ENCODE data around the gene DHRS9.

DHRS9 gene

GRCh38 chr2:169093535-169093934, 24.2 kb downstream of the DHRS9 start:
- H3K36me3 ChIP-seq (ENCODE audit: low read length): no peaks in the 10 kb centered on the region
- TF ChIP-seq EZH2phosphoT487 (conservative IDR thresholded peaks at IDR 0.05; ENCODE audit: low read length) (no peak), CTCF (IDR thresholded peaks at IDR 0.05; ENCODE audit: insufficient read depth, low read length, poor library complexity, severe bottlenecking) (no peak)
- H3K4me3 ChIP-seq (ENCODE audit: insufficient read depth, low read length, poor library complexity, severe bottlenecking): no peak overlapping the region
- no peaks in the 10 kb centered on the region for H4K20me1 ChIP-seq (ENCODE audit: low read depth, low read length)
- H3K27me3 ChIP-seq (ENCODE audit: low read length): no peaks in the 10 kb centered on the region
- H3K9ac ChIP-seq (ENCODE audit: low read length): no peak overlapping the region
- no peaks in the 10 kb centered on the region for H3K9me2 ChIP-seq (replicated peaks; ENCODE audit: insufficient read depth, low read length)
- H2AFZ ChIP-seq (ENCODE audit: low read depth, low read length, severe bottlenecking): no peak overlapping the region
- no peaks in the 10 kb centered on the region for H3K9me3 ChIP-seq (ENCODE audit: insufficient read depth, low read length)
- H3K79me2 ChIP-seq (ENCODE audit: insufficient read depth, low read length): no peaks in the 10 kb centered on the region
- H3K27ac ChIP-seq (ENCODE audit: low read depth, low read length): no peak overlapping the region
- H3F3A ChIP-seq (ENCODE audit: insufficient read depth): no peaks in the 10 kb centered on the region
- H3K4me2 ChIP-seq (ENCODE audit: low read depth, low read length, poor library complexity, severe bottlenecking): no peak overlapping the region

- Histone ChIP-seq H3K9ac (ENCODE audit: low read length) (no peak overlapping the region), H4K20me1 (ENCODE audit: low read depth, low read length) (no peaks in the 10 kb centered on the region), H3K36me3 (ENCODE audit: low read length) (no peaks in the 10 kb centered on the region), H3K9me2 (replicated peaks; ENCODE audit: insufficient read depth, low read length) (no peaks in the 10 kb centered on the region), H3K9me3 (ENCODE audit: insufficient read depth, low read length) (no peaks in the 10 kb centered on the region), H3K4me2 (ENCODE audit: low read depth, low read length, poor library complexity, severe bottlenecking) (no peak overlapping the region), H2AFZ (ENCODE audit: low read depth, low read length, severe bottlenecking) (no peak overlapping the region), H3K4me3 (ENCODE audit: insufficient read depth, low read length, poor library complexity, severe bottlenecking) (no peak overlapping the region), H3K27me3 (ENCODE audit: low read length) (no peaks in the 10 kb centered on the region), H3K27ac (ENCODE audit: low read depth, low read length) (no peak overlapping the region), H3K79me2 (ENCODE audit: insufficient read depth, low read length) (no peaks in the 10 kb centered on the region), H3F3A (ENCODE audit: insufficient read depth) (no peaks in the 10 kb centered on the region)
- TF ChIP-seq CTCF (IDR thresholded peaks at IDR 0.05; ENCODE audit: insufficient read depth, low read length, poor library complexity, severe bottlenecking) (no peak), EZH2phosphoT487 (conservative IDR thresholded peaks at IDR 0.05; ENCODE audit: low read length) (no peak)
These were observed 25.3 kb downstream of the DHRS9 start for GRCh38 chr2:169094676-169095075.

GRCh38 chr2:169095621-169096105, 26.3 kb downstream of the DHRS9 start:
- TF ChIP-seq CTCF (IDR thresholded peaks at IDR 0.05; ENCODE audit: insufficient read depth, low read length, poor library complexity, severe bottlenecking): no peak
- no peak for TF ChIP-seq EZH2phosphoT487 (conservative IDR thresholded peaks at IDR 0.05; ENCODE audit: low read length)
- Histone ChIP-seq H3K4me2 (ENCODE audit: low read depth, low read length, poor library complexity, severe bottlenecking) (no peak overlapping the region), H3K9me3 (ENCODE audit: insufficient read depth, low read length) (no peaks in the 10 kb centered on the region)

More at GRCh38 chr2:169095621-169096105, 26.3 kb downstream of the DHRS9 start:
- no peaks in the 10 kb centered on the region for H4K20me1 ChIP-seq (ENCODE audit: low read depth, low read length)
- no peak overlapping the region for H3K4me3 ChIP-seq (ENCODE audit: insufficient read depth, low read length, poor library complexity, severe bottlenecking)
- H3K27me3 ChIP-seq (ENCODE audit: low read length): no peaks in the 10 kb centered on the region
- no peaks in the 10 kb centered on the region for H3F3A ChIP-seq (ENCODE audit: insufficient read depth)
- no peaks in the 10 kb centered on the region for H3K79me2 ChIP-seq (ENCODE audit: insufficient read depth, low read length)
- H2AFZ ChIP-seq (ENCODE audit: low read depth, low read length, severe bottlenecking): no peak overlapping the region
- no peaks in the 10 kb centered on the region for H3K36me3 ChIP-seq (ENCODE audit: low read length)
- H3K9ac ChIP-seq (ENCODE audit: low read length): no peak overlapping the region
- H3K27ac ChIP-seq (ENCODE audit: low read depth, low read length): no peak overlapping the region
- no peaks in the 10 kb centered on the region for H3K9me2 ChIP-seq (replicated peaks; ENCODE audit: insufficient read depth, low read length)
